Islet of Langerhans (tissue), 1 donor: Measurements from ENCODE around the gene CD86.
"Not testable (repeated sequence)": the region's sequence is repeated elsewhere in the genome, so short reads cannot be mapped to it uniquely, and the experiment has no call there.

Experiments
- FAIRE-seq: peaks from one replicate; lab custom pipeline; 2011; peaks lifted over from hg19 to GRCh38; lab: Jason Lieb, UNC

CD86 gene, protein sequence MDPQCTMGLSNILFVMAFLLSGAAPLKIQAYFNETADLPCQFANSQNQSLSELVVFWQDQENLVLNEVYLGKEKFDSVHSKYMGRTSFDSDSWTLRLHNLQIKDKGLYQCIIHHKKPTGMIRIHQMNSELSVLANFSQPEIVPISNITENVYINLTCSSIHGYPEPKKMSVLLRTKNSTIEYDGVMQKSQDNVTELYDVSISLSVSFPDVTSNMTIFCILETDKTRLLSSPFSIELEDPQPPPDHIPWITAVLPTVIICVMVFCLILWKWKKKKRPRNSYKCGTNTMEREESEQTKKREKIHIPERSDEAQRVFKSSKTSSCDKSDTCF

DNA sequence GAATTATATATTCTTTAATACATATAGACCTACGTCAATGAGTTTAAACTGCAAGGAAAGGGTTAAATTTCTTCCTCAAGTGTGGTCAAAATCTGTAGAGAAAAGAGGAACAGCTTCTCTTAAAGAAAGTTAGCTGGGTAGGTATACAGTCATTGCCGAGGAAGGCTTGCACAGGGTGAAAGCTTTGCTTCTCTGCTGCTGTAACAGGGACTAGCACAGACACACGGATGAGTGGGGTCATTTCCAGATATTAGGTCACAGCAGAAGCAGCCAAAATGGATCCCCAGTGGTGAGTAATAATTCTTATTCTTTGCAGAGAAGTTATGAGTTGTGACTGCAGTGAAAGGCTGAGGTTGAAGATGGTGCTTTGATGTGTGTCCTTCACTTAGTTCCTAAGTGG is at the start of gene CD86:
Gene CD86, plus strand, starts transcription at position 148 of the 400 bp plus-strand sequence. Its CDS starts 128 bp downstream, at position 276.
- no peak for FAIRE-seq

DNA sequence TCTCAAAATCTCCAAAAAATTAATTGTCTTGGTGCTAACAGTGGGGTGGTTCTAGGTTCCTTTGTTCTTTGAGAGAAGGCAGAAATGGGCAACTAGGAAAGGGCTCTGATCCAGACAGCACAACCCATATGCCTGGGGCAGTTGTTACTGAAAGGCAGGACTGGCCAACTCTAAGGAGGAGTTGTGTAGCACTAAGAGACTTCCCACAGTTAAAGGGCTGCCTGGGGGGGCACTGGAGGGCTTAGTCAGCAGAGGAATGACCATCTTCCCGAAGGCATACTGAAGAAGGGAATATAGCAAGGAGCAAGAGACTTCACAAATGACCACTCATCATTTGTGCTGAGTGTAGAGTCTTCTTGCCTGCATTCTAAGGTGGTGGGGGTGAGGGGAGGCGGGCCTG is 48.9 kb upstream of the CD86 start:
- no peak for FAIRE-seq

GRCh38 chr3:122008166-122008565 is 47.0 kb upstream of the CD86 start:
- no peak for FAIRE-seq

DNA sequence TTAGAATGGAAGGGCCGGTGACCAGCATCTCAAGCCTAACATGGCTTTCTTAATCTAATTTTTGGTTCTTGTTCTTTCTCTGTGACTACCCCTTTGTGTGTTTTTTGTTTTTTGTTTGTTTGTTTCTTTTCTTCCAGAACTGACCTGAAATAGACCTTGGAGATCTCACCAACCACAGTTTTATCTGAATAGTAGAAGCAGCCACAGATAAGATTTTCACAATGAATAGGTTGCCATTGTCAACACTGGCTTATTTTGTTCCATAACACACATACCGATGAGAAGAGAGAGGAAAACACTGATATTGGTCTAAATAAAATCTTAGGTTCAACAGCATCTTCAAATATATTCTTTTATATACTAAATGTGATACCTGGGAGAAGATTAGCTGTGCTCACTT is 44.7 kb upstream of the CD86 start:
- FAIRE-seq: no peak

DNA sequence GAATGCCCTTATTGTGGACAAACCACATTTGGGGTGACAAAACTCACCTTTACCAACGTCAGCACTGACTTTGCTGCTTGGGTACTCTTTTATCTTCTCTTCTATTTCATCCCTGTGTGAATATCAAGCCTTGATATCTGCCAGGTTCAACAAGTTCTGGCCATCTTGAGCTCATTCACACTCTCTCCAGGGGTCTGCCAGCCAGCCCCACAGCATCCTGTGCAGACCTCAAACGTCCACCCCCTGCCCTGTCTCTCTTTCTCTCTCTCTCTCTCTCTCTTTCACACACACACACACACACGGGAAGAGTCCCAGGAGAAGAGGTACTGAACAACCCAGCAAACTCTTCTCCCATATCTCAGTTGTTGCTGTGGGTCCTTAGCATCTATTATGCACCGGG is 43.8 kb upstream of the CD86 start:
- no peak for FAIRE-seq

GRCh38 chr3:122012821-122013220 is 42.3 kb upstream of the CD86 start:
- FAIRE-seq: no peak

DNA sequence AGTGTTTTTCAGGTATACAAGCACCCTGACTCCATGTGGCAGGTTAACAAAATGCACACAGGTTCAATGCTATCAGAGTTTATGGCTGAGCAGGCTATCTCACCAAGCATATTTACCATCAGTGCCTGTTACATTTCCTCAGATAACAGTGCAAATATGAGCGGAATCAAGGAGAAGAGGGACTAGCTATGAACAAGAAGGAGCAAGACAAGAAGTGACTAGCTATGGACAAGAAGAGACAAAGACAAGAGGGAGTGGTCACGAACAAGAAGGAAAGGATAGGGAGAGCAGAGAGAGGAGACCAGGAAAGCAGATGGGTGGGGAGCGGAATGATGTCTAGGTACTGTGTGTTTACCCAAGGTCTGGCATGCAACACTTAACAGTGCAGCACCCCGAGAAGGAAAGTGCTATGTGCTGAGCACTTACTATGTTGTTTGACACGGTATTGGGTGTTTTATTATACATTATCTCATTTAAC is 41.7 kb upstream of the CD86 start:
- FAIRE-seq: no peak

GRCh38 chr3:122014741-122015140 is 40.4 kb upstream of the CD86 start:
- FAIRE-seq: no peak

- no peak for FAIRE-seq
Measured at GRCh38 chr3:122019493-122019892, 35.7 kb upstream of the CD86 start.

GRCh38 chr3:122021037-122021436 is 34.1 kb upstream of the CD86 start:
- FAIRE-seq: no peak

GRCh38 chr3:122021811-122022401 is 33.3 kb upstream of the CD86 start, which contains the start of gene ILDR1:
TSS of gene ILDR1 (minus strand) at chr3:122022247. CDS start at chr3:122022077, 170 bp downstream.
- FAIRE-seq: no peak

DNA sequence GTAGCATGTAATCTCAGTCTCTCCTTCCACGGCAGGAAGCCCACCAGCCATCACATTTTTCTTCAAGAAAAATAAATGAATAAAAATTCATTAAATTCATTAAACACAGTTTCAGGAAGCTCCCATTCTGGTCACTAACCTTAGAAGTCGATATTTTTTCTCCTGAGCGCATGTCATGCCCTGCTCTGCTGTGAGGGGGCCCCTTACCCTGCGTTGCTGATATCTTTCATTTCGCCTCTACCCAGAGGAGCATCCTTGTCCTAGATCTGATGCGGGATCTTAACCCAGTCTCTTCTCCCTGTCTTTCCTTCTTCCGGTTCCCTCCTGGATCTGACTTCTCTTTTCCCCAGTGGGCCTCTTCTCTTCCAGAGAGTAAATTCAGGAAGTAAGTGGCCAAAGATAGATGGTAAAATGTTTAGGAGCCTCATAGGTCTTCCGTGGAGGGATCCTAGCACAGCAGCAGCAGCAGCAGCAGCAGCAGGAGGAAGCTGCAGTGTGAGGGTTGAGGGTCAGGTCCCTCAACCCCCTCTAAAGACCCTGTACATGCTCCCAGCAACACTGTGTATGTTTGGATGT is 31.7 kb upstream of the CD86 start:
- FAIRE-seq: no peak

DNA sequence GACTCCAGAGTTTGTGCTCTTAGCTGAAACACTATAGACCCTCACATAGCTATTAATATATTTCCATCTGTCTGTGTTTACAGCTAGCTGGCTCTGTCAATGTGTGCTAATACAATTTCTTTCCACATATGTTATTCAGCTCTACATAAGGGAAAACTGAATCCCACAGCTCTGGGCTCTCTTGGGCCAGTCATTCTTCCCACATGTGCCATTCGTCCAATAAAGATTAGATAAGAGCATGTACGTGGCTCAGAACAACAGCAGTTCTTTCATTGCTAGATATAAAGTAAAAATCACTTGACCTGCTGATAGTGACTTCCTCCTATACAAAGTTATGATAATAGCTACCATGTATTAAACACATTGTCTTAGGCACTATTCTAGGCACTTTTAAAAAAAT is 30.4 kb upstream of the CD86 start:
- FAIRE-seq: no peak

DNA sequence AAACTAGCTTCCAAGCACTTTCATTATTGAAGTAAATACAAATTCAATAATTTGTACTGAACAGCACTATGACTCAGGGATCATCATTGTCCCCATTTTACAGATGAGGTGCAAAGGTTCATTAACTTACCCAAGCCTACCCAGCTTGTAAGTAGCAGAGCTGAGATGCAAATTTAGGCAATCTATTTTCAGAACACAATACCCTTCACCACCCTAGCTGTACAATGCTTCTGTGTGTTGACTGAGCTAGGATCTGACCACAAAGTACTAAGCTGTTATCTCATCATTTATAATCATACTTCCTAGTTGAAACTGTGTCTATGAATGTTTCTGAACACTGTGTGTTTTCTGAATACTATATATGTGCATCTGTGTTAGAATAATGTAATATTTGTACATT is 29.9 kb upstream of the CD86 start:
- no peak for FAIRE-seq

DNA sequence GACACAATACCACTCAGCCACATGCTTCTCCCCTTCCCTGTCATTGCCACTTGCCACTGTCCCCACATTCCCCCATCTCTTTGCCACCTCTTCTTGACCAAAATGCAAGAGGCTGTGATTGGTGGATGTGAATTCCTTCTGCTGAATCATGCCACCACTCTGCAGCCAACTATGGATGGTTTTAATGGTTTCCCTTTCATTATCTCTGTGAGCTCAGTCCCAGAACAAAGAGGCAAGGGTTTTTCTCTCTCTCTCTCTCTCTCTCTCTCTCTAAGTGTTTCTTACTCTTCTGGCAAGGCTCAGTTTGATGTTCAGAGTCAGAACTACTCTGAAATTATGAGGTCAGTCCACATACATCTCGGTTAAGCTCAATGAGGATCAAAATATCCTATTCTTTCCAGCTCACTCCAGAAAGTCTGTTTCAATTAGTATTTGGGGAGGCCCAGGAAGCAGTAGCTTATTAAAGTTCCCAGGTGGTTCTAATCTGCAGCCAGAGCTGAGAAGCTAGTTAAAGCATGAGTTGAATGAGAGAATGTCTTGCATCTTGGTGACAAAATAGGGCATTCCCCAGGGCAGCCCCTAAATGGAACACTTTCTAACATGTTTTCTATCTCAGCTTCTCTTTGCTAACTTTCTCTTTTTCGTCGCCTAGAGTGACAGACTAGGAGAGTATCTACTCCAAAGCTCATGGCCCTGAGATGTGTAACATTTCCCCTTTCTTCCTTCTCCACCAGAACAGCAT is 24.6 kb upstream of the CD86 start:
- no peak for FAIRE-seq

- no peak for FAIRE-seq
Measured at GRCh38 chr3:122031123-122031468, 24.1 kb upstream of the CD86 start.

DNA sequence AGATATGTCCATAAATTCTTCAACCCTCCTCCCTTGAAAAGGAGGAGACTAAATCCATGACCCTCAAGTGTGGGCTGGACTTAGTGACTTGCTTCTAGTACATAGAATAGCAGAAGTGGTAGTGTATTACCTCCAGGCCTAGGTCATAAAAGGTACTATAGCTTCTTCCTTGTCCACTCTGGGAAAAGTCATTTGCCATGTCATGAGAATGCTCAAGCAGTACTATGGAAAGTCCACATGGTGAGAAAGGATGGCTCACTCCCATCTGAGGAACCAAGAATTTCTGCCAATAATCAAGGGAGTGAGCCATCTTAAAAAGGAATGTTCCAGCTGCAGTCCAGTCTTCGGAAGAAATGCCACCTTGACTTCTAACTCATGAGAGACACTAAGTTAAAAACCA is 22.6 kb upstream of the CD86 start:
- FAIRE-seq: no peak

DNA sequence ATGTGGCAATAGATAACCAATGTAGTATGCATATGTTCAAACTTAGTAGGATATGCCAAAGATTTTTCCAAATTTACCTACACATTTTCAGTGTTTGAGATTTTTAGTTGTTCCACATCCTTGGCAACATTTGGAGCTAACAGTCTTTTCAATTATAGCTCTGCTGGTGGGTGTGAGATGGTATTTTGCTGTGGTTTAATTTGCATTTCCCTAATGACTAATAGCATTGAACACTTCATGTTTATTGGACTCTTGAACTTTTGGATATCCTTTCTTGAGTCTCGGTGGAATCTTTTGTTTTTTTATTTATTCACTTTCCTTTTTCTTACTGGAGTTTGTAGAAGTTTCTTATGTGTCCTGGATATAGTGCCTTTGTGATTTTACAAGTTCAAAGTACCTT is 22.1 kb upstream of the CD86 start:
- no peak for FAIRE-seq

DNA sequence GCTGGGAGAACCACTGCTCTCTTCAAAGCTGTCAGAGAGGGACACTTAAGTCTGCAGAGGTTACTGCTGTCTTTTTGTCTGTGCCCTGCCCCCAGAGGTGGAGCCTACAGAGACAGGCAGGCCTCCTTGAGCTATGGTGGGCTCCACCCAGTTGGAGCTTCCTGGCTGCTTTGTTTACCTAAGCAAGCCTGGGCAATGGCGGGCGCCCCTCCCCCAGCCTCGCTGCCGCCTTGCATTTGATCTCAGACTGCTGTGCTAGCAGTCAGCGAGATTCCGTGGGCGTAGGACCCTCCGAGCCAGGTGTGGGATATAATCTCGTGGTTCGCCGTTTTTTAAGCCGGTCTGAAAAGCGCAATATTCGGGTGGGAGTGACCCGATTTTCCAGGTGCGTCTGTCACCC is 7.9 kb upstream of the CD86 start:
- FAIRE-seq: not testable (repeated sequence)

DNA sequence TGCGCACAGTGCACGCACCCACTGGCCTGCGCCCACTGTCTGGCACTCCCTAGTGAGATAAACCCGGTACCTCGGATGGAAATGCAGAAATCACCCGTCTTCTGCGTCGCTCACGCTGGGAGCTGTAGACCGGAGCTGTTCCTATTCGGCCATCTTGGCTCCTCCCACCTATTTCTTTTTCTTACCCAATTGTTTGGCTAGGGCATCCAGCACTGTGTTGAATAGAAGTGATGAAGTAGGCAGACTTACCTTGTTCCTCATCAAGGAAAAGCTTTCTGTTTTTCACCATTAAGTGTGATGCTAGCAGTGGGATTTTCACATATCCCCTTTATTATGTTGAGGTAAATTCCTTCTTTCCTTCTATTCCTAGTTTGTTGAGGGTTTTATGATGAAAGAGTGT is 7.4 kb upstream of the CD86 start:
- not testable (repeated sequence) for FAIRE-seq

DNA sequence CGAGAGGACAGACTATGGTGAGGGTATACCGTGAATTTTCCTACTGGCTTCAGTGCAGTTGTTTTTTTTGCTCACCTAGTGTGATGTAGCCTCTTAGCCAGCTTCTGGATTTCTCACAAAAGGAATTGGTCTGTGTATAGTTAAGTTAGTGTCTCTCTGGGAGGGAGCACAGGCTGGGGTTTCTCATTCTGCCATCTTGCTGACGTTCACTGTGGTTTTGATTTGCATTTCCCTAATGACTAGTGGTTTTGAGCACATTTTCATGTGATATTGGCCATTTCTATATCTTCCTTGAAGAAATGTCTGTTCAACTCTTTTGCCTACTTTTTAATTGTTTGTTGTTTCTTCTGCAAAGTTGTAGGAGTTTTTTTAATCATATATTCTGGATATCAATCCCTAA is 2.2 kb upstream of the CD86 start:
- no peak for FAIRE-seq

GRCh38 chr3:122057671-122058070 is 2.5 kb downstream of the CD86 start:
- FAIRE-seq: no peak

DNA sequence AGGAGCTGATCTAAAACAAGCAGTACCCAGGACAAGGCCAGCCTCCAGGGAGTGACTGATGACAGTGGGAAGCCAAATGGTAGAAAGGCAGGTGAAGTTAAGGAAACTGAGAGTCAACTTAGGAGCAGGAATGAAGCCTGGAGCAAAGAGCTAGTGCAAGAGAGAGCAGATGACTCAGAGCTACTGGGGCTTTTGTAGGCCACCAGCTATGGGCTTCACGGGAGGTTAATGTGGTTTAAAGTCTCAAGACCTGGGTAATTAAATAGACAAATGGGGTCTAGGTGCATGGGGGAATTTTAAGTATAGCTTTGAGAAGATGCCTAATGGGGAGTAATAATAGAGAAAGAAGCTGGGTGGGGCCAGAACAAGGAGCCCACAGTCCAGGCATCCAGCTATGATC is 3.1 kb downstream of the CD86 start:
- FAIRE-seq: no peak
